T-cell (primary cell): ENCODE results near the gene KLF7. TPM values are rescaled to one million over a fixed set of nuclear protein-coding genes. Genes with fewer than 3 reads are reported as not detected.

Experiments used
- ATAC-seq, 4 experiments: fragments of 200-7000 bp in 3 of 4; fragments of 150-1000 bp in 1 of 4; cut with Tn5 transposase; replicated peaks in 1 of 4; 1 replicate in 3 of 4; 2 replicates in 1 of 4; pipeline ENCODE4 v1.10.0; 2021; ENCODE audit warnings: moderate library complexity in 3 of 4, mild to moderate bottlenecking in 2 of 4, moderate number of reproducible peaks in 1 of 4
- CTCF ChIA-PET, 2 donors: fragments of 300-600 bp; sonication (Branson Sonifier 250); formaldehyde crosslinking; loops; one replicate each; lab custom pipeline; 2022; ENCODE audit warnings: antibody characterized with exemption in 2 of 2; lab: Charles Lee
- POLR2A ChIA-PET, 2 donors: fragments of 300-600 bp; sonication (Branson Sonifier 250); formaldehyde crosslinking; loops; one replicate each; lab custom pipeline; 2022; ENCODE audit warnings: antibody characterized with exemption in 2 of 2; lab: Charles Lee
- DNase-seq, 35 experiments: peaks; one replicate each; pipeline versions ENCODE4 v3.0.0 to v3.0.0-alpha.2; 2013 to 2023
- H3K27ac ChIP-seq: one replicate; pipeline ENCODE4 v1.5.1; 2013; ENCODE audit warnings: low read length
- H3K27me3 ChIP-seq, 2 experiments: replicated peaks in 1 of 2; 1 replicate in 1 of 2; 2 replicates in 1 of 2; pipeline versions ENCODE4 v1.6.1 to v1.7.0; 2013; ENCODE audit warnings: low read length in 1 of 2, mixed read lengths in 1 of 2; ENCODE audit not compliant: control insufficient read depth in 2 of 2, insufficient read depth in 2 of 2; ENCODE audit errors: extremely low read depth in 1 of 2
- H3K36me3 ChIP-seq, 2 donors: 1 replicate in 1 of 2; 2 replicates in 1 of 2; pipeline versions ENCODE4 v1.6.1 to v1.7.0; 2013; ENCODE audit warnings: low read length in 1 of 2; ENCODE audit not compliant: control insufficient read depth in 2 of 2, insufficient read depth in 1 of 2; ENCODE audit errors: extremely low read depth in 1 of 2
- H3K4me1 ChIP-seq, 2 experiments: 1 replicate in 1 of 2; 2 replicates in 1 of 2; pipeline versions ENCODE4 v1.6.1 to v1.7.0; 2013; ENCODE audit warnings: low read length in 2 of 2, mixed read lengths in 1 of 2; ENCODE audit not compliant: insufficient read depth in 2 of 2, control insufficient read depth in 1 of 2; ENCODE audit errors: extremely low read depth in 1 of 2
- H3K4me3 ChIP-seq, 2 donors: 1 replicate in 1 of 2; 2 replicates in 1 of 2; pipeline versions ENCODE4 v1.5.1 to v1.7.0; 2013; ENCODE audit warnings: mild to moderate bottlenecking in 2 of 2, low read length in 1 of 2, moderate library complexity in 1 of 2; ENCODE audit not compliant: control insufficient read depth in 1 of 2; ENCODE audit errors: extremely low read depth in 1 of 2
- H3K9me3 ChIP-seq: 2 replicates; pipeline ENCODE4 v1.7.0; 2013
- H3K27ac Mint-ChIP-seq, 2 donors: one replicate each; pipeline ENCODE4 v1.8.0; 2020 to 2021; ENCODE audit warnings: mild to moderate bottlenecking in 2 of 2, mixed read lengths in 2 of 2
- H3K27me3 Mint-ChIP-seq, 2 donors: one replicate each; pipeline ENCODE4 v1.8.0; 2021 to 2022; ENCODE audit warnings: mixed read lengths in 2 of 2
- H3K36me3 Mint-ChIP-seq: one replicate; pipeline ENCODE4 v1.8.0; 2021; ENCODE audit warnings: mixed read lengths
- H3K4me1 Mint-ChIP-seq, 3 donors: one replicate each; pipeline ENCODE4 v1.8.0; 2020 to 2022; ENCODE audit warnings: mixed read lengths in 3 of 3, mild to moderate bottlenecking in 1 of 3
- H3K4me3 Mint-ChIP-seq, 3 donors: one replicate each; pipeline ENCODE4 v1.8.0; 2020 to 2022; ENCODE audit warnings: mild to moderate bottlenecking in 3 of 3, mixed read lengths in 3 of 3, moderate library complexity in 3 of 3
- H3K9me3 Mint-ChIP-seq, 3 donors: one replicate each; pipeline ENCODE4 v1.8.0; 2020 to 2022; ENCODE audit warnings: mixed read lengths in 3 of 3
- WGBS: methylation state at CpG from one replicate; pipeline ENCODE4 v1.1.5; 2013; ENCODE audit warnings: missing lambda C conversion rate; ENCODE audit not compliant: insufficient coverage; 5-methylcytosine and 5-hydroxymethylcytosine counted together
- total RNA-seq, 35 experiments: library from RNA in 6 of 35; stranded (reverse) in 6 of 35; fragments of 120-200 nt in 1 of 35; gene quantifications; one replicate each; pipeline versions ENCODE4 v1.2.1 to v1.2.4 and lab custom pipeline; 2013 to 2026

KLF7 gene
- total RNA-seq, 5 donors from 2014 or later (not counting 1 experiment from before 2014, with no cell fraction given) = 56.8 to 90.6 (median 65.7) TPM

DNA sequence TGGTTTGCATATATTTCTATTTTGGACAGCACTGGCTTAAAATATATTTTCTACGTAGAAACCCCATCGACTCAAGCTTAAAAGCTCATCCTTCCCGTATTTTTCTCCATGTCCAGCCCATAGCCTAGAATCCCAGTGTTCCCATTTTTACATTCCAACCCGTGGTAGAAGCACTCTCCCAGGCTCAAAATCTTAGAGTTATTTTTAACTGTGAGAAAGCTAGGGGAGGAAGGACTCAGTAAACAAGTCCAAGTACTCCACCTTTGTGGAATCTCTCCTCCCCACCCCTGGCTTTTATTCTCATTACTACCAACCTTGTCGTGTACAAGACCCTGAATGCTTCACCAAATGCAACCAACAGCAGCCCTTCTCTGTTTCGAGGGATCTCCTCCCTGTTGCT lies 69.8 kb downstream of the KLF7 start:
- H3K4me1 Mint-ChIP-seq = peaks cover 35 to 45% (median 40%) of the 10 kb centered on the region in 3 donors
- Histone ChIP-seq H3K27me3 (no peaks in the 10 kb centered on the region), H3K9me3 (no peaks in the 10 kb centered on the region), H3K27ac (no peak overlapping the region), H3K4me1 (peaks cover 0 to 3% of the 10 kb centered on the region in 2 experiments), H3K4me3 (no peak overlapping the region), H3K36me3 (no peaks in the 10 kb centered on the region)
- no peak overlapping the region for H3K4me3 Mint-ChIP-seq
- ChIA-PET POLR2A (interaction anchor here in 1 of 2 donors (0.9 kb wide), 1 partner anchor 30 kb away, joined by 3 read pairs; no protein-coding TSS in a partner anchor), CTCF (no interaction called here)
- DNase-seq (no peak), ATAC-seq (no peak)
- no peak overlapping the region for H3K27ac Mint-ChIP-seq
- peaks cover 15% of the 10 kb centered on the region for H3K36me3 Mint-ChIP-seq
- no peaks in the 10 kb centered on the region for H3K27me3 Mint-ChIP-seq
- 100% methylated on average over 1 of the region's 6 CpGs for WGBS
- no peaks in the 10 kb centered on the region for H3K9me3 Mint-ChIP-seq

DNA sequence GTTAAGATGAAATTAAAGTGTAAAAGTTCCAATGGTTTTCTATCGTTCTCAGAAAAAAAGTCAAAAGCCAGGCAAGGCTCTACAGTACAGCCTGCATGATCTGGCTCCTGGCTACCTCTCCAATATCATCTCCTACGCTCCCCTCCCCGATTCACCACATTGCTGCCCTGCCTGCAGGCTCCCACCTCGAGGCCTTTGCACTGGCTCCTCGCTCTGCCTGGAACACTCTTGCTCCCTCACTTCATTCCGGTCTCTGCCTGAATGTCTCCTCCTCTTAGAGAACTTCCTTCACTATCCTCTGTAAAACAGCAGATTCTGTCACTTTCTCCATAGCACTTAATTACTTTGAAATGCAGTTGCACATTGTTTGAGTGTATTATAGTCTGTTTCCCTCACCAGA lies 72.5 kb downstream of the KLF7 start:
- Mint-ChIP-seq H3K36me3 (peaks cover 13% of the 10 kb centered on the region), H3K4me3 (no peak overlapping the region), H3K27ac (peak overlapping the region in 1 of 2 donors; percentile 10), H3K9me3 (no peaks in the 10 kb centered on the region), H3K4me1 (peaks cover 53 to 61% (median 60%) of the 10 kb centered on the region in 3 donors), H3K27me3 (no peaks in the 10 kb centered on the region)
- Histone ChIP-seq H3K4me3 (no peak overlapping the region), H3K36me3 (no peaks in the 10 kb centered on the region), H3K4me1 (peaks cover 8 to 10% of the 10 kb centered on the region in 2 experiments), H3K9me3 (no peaks in the 10 kb centered on the region), H3K27ac (no peak overlapping the region), H3K27me3 (no peaks in the 10 kb centered on the region)
- DNase-seq (no peak), ATAC-seq (no peak)
- POLR2A ChIA-PET = no interaction called here
- CTCF ChIA-PET = interaction anchor here in 1 of 2 donors (0.6 kb wide), 1 partner anchor 882 kb away, joined by 5 read pairs; no protein-coding TSS in a partner anchor
- 86% methylated on average over 4 of the region's 6 CpGs for WGBS

DNA sequence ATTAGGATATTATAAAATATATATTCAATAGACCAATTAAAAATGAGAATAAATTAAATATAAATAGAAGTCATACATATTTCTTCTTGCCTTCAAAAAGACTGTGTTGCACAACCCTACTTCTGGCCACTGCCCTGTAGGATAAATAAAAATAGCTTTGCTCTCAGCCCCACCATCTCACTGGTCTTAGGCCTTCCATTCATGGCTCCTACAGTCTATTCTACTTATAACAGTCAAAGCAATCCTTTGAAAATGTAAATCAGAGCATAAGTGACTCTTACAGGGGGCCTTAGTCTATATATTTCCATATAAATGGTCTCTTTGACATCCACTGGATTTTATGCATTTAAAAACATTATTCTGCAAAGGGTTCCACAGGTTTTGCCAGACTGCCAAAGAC lies 72.9 kb downstream of the KLF7 start:
- no peak overlapping the region for H3K4me3 Mint-ChIP-seq
- Histone ChIP-seq H3K27ac (no peak overlapping the region), H3K36me3 (no peaks in the 10 kb centered on the region), H3K9me3 (no peaks in the 10 kb centered on the region), H3K4me1 (peaks cover 8 to 11% of the 10 kb centered on the region in 2 experiments), H3K27me3 (no peaks in the 10 kb centered on the region), H3K4me3 (no peak overlapping the region)
- no peak overlapping the region for H3K27ac Mint-ChIP-seq
- DNase-seq (no peak), ATAC-seq (no peak)
- peaks cover 17% of the 10 kb centered on the region for H3K36me3 Mint-ChIP-seq
- ChIA-PET CTCF (no interaction called here), POLR2A (no interaction called here)
- H3K9me3 Mint-ChIP-seq = no peaks in the 10 kb centered on the region
- no peaks in the 10 kb centered on the region for H3K27me3 Mint-ChIP-seq
- H3K4me1 Mint-ChIP-seq = peaks cover 55 to 64% (median 62%) of the 10 kb centered on the region in 3 donors

DNA sequence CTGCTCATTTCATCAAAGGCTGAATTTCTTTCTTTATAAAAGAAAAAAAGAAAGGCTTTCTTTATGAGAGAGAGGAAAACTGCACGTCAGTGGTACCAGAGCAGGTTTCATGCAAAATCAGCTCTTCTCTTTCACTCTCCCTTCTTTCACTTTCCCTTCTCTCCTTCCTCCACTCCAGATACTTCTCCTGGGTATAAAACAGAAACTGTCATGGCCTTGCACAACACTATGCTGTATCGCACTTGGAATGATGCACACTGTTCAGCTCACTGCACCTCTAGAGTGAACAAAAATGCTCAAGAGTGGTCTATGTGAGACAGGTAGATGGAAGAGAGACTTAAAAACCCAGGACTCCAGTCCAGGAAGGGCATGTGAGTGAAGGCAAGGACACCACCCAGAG lies 73.8 kb downstream of the KLF7 start:
- no peak overlapping the region for H3K27ac ChIP-seq
- H3K27me3 ChIP-seq = no peaks in the 10 kb centered on the region
- no peak for DNase-seq
- WGBS = 100% methylated on average over 1 of the region's 2 CpGs
- no peaks in the 10 kb centered on the region for H3K9me3 ChIP-seq
- Mint-ChIP-seq H3K4me3 (no peak overlapping the region), H3K36me3 (peaks cover 16% of the 10 kb centered on the region), H3K27ac (no peak overlapping the region), H3K9me3 (no peaks in the 10 kb centered on the region), H3K27me3 (no peaks in the 10 kb centered on the region), H3K4me1 (peaks cover 50 to 64% (median 58%) of the 10 kb centered on the region in 3 donors)
- H3K4me1 ChIP-seq = peaks cover 8 to 11% of the 10 kb centered on the region in 2 experiments
- no peak overlapping the region for H3K4me3 ChIP-seq
- ATAC-seq = no peak
- ChIA-PET CTCF (no interaction called here), POLR2A (interaction anchor here in 1 of 2 donors (0.6 kb wide), 1 partner anchor 619 kb away, joined by 3 read pairs; the partner anchor contains the start of gene CCNYL1)
- no peaks in the 10 kb centered on the region for H3K36me3 ChIP-seq

DNA sequence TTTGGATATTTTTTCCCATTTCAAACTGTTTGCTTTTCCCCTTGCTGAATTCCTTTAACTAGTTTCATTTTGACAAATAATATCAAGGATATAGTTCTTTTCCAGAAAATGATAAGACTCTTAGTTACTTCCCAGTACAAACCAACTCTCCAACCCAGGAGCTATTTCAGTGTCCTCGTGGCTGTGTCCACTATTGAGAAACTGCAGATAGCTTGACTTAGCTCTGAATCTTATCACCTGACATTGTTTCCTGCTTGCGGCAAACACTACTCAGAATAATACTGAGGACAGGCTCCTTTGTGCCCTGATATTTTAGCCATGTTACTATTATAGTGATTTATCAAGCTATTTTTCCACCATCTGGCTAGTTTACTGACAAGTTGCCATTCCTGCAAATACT lies 74.6 kb downstream of the KLF7 start:
- CTCF ChIA-PET = no interaction called here
- peaks cover 8 to 11% of the 10 kb centered on the region in 2 experiments for H3K4me1 ChIP-seq
- POLR2A ChIA-PET = interaction anchor here in 1 of 2 donors (0.6 kb wide), 1 partner anchor 620 kb away, joined by 3 read pairs; the partner anchor contains the start of gene CCNYL1
- DNase-seq (no peak), ATAC-seq (no peak)
- Mint-ChIP-seq H3K36me3 (peaks cover 23% of the 10 kb centered on the region), H3K27me3 (no peaks in the 10 kb centered on the region), H3K4me1 (peaks cover 49 to 64% (median 57%) of the 10 kb centered on the region in 3 donors), H3K9me3 (no peaks in the 10 kb centered on the region), H3K4me3 (no peak overlapping the region), H3K27ac (no peak overlapping the region)
- no peaks in the 10 kb centered on the region for H3K9me3 ChIP-seq
- H3K4me3 ChIP-seq = no peak overlapping the region
- H3K27me3 ChIP-seq = no peaks in the 10 kb centered on the region
- H3K27ac ChIP-seq = no peak overlapping the region
- WGBS = no CpG with 5 or more reads among the region's 2 CpGs
- peaks cover 0 to 5% of the 10 kb centered on the region in 2 donors for H3K36me3 ChIP-seq

DNA sequence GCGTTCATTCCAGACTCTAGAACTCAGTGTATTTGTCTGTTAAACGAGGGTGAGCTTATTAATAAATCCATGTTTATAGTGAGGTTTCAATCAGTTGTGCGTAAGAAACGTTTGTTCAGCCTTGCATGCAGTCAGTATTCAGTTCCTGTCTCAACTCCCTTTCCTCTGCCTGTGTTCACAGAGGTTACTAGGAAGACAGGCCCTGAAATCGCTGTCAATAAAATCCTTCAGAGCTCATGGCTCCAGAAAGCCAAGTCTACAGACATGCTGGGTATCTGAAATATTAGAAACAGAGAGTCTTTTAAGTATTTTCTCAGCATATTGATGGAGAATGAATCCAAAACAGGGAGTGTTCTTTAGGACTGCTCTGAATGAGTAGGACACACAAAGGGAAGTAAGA lies 75.4 kb downstream of the KLF7 start:
- H3K27ac ChIP-seq = no peak overlapping the region
- peaks cover 47 to 60% (median 53%) of the 10 kb centered on the region in 3 donors for H3K4me1 Mint-ChIP-seq
- no peak overlapping the region for H3K4me3 Mint-ChIP-seq

More for the DNA sequence above, 75.4 kb downstream of the KLF7 start:
- peak overlapping the region in 1 of 2 donors; percentile 50 for H3K27ac Mint-ChIP-seq
- H3K36me3 Mint-ChIP-seq = peaks cover 30% of the 10 kb centered on the region
- ATAC-seq (no peak), DNase-seq (no peak)
- no peaks in the 10 kb centered on the region for H3K9me3 Mint-ChIP-seq
- POLR2A ChIA-PET = no interaction called here
- H3K4me1 ChIP-seq = peaks cover 8 to 11% of the 10 kb centered on the region in 2 experiments
- WGBS = 80% methylated on average over 1 of the region's 5 CpGs
- CTCF ChIA-PET = interaction anchor here in 1 of 2 donors (0.5 kb wide), 1 partner anchor 45 kb away, joined by 5 read pairs; no protein-coding TSS in a partner anchor
- no peaks in the 10 kb centered on the region for H3K9me3 ChIP-seq
- H3K36me3 ChIP-seq = peaks cover 2 to 5% of the 10 kb centered on the region in 2 donors
- H3K4me3 ChIP-seq = no peak overlapping the region
- H3K27me3 ChIP-seq = no peaks in the 10 kb centered on the region
- no peaks in the 10 kb centered on the region for H3K27me3 Mint-ChIP-seq
